ENCODE data around the gene PPP2R3B.

GRCh38 chrX:360496-361150, 26.1 kb downstream of the PPP2R3B start:
- TF ChIP-seq, protein P1, sequence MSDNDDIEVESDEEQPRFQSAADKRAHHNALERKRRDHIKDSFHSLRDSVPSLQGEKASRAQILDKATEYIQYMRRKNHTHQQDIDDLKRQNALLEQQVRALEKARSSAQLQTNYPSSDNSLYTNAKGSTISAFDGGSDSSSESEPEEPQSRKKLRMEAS (IDR thresholded peaks at IDR 0.05) = no peak
- TF ChIP-seq RAD21 (IDR thresholded peaks at IDR 0.05; ENCODE audit: low read depth) = no peak
- no peak for TF ChIP-seq TAF1 (IDR thresholded peaks at IDR 0.05; ENCODE audit: low read depth)
- TF ChIP-seq TCF12 (IDR thresholded peaks at IDR 0.05; ENCODE audit: low read depth) = no peak
